SK-N-SH (cell line): ENCODE results near the gene NRTN.

Experiments used
- EP300 ChIP-seq, 2 experiments: IDR thresholded peaks; 2 replicates each; pipeline versions ENCODE4 v1.4.0 to v1.6.1; 2012; ENCODE audit warnings: borderline replicate concordance in 1 of 2, low read depth in 1 of 2, low read length in 1 of 2
- TAF1 ChIP-seq: IDR thresholded peaks from 2 replicates; pipeline ENCODE4 v1.6.1; 2012; ENCODE audit warnings: low read depth, mild to moderate bottlenecking, low read length, moderate library complexity, borderline replicate concordance

DNA sequence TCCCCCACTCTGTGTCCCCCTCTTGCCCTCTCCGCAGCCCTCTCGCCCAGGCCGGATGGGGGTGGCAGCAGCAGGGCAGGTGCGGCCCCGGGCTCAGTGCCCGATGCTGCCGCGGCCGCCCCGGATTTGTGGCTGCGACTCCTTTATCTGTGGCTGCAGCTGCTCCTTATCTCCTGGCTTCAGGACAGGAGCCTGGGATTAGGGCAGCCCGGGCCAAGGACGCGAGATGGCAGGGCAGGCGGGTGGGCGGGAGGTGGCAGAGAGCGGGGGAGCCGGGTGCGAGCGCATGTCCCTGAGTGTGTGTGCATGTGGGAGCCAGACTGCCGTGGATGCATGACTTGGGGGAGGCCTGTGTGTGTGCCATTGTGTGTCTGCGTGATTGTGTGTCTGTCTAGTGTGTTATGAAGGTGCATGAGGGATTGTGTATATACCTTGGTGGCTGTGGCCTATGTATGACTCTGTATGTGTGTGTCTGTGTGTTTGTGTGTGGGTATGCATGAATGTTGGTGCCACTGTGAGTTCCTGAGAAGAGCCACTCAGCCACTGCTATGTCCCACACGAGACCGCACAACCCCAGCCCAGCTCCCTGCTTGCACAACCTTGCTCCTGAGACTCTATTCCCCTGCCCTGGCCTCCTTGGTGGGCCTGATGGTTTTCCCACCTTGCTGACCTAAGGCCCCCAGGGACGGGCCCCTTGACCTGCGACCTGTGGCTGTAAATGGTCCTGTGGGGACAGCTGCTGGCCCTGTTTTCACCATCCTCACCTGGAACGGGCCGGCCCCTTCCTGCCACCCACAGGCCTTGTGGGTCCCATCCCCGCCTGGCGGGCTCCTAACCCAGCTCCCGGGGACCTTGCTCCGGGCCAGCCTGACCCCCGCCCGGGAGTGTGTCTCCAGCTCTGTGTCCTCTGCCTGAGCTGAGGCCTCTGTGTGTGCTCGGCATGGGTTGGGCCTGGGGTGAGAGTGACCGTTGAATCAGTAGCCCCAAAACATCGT, 5.3 kb upstream of the NRTN start:
- no peak for TF ChIP-seq TAF1
- TF ChIP-seq EP300 (IDR thresholded peaks at IDR 0.05; ENCODE audit: borderline replicate concordance in 1 of 2, low read depth in 1 of 2, low read length in 1 of 2), result peak in 1 of 2 experiments; percentile 85; a peak in 2 of 4 replicates
